ENCODE results near the gene CGREF1.

- no peak for TF ChIP-seq POLR2A (IDR thresholded peaks at IDR 0.05)
- TF ChIP-seq CTCF (IDR thresholded peaks at IDR 0.05), result no peak
Observed at GRCh38 chr2:27067385-27067784, 51.5 kb downstream of the CGREF1 start.

Measured in body of pancreas (tissue), 4 donors.